GM10266 (cell line): ENCODE measurements around the gene ORC1.

Source experiments
- DNase-seq: peaks from one replicate; pipeline ENCODE4 v3.0.0; 2012; ENCODE audit errors: extremely low spot score
- CTCF ChIP-seq: IDR thresholded peaks from 2 replicates; pipeline ENCODE4 v1.5.1; 2012; ENCODE audit warnings: mild to moderate bottlenecking, low read depth; ENCODE audit not compliant: control insufficient read depth, insufficient read depth; ENCODE audit errors: missing control alignments

The ORC1 gene

DNA sequence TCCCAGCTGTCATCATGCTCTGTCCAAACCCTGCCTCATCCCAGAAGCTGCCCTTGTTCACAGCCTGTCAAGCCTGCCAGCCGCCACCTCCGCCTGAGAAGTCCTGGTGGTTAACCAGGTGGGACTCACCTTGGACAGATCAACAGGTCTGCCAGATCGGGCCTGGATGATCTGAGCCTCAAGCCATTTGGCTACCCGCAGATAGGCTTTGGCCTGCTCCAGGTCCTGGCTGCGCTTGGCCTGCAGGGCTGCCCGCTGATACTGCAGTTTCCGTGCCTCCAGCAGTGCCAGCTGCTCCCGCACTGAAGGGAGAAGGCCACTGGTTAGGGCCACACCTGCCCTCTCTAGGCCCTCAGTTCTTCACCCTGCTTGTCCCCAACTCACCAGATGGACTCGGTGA, 46.8 kb downstream of the ORC1 start:
- no peak for TF ChIP-seq CTCF
- no peak for DNase-seq

DNA sequence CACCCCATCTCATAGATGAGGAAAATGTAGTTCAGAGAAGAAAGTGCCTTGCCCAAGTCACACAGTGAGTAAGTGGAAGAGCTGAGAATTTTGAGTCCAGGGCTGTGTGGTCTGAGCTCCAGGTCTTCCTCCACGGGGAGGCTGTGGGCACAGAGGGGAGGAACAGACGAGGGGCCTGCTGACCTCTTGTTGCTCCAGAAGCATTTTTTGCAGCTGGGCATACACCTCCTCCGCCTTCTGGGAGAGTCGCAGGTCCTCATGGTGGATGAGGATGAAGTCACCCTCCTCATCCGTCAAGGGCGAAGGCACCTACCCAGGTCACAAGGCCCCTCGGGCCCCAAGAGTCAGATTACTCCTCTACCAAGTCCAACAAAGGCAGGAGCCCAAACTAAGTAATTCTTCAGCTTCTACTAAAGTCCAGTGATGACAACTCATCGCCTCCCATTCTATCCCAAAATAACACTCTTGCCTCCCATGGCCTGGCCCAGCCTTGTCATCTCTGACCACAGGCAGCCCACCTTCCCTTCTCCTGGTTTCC, 47.3 kb downstream of the ORC1 start:
- no peak for TF ChIP-seq CTCF
- no peak for DNase-seq

- TF ChIP-seq CTCF, result no peak
- DNase-seq, result no peak
Measured at GRCh38 chr1:52355847-52356505, 48.2 kb downstream of the ORC1 start.

- DNase-seq, result no peak
- no peak for TF ChIP-seq CTCF
Measured at GRCh38 chr1:52355436-52355835, 48.8 kb downstream of the ORC1 start.

- DNase-seq, result no peak
- no peak for TF ChIP-seq CTCF
Measured at GRCh38 chr1:52352690-52353089, 51.5 kb downstream of the ORC1 start.

GRCh38 chr1:52348704-52349300, 55.4 kb downstream of the ORC1 start:
- DNase-seq, result no peak
- TF ChIP-seq CTCF, result no peak

DNA sequence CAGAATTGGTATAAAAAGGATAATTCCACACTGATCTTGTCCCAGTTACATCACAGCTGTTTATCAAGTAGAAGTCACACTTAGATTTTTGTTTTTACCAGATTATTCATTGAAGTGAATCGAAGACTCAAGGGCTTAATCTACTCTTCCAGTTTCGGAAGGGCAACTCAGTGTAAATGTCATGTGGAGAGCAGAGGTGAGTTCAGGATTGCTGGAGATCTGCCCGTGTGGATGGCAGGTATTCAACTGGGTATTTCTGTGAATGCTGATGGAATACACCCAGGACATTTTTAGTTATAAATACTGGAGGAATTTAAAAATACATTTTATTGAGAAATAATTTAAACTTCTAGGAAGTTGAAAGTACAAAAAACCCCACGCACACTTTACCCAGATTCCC, 57.6 kb downstream of the ORC1 start:
- no peak for TF ChIP-seq CTCF
- DNase-seq, result no peak
